Measurements from ENCODE around the gene OXLD1.

DNA sequence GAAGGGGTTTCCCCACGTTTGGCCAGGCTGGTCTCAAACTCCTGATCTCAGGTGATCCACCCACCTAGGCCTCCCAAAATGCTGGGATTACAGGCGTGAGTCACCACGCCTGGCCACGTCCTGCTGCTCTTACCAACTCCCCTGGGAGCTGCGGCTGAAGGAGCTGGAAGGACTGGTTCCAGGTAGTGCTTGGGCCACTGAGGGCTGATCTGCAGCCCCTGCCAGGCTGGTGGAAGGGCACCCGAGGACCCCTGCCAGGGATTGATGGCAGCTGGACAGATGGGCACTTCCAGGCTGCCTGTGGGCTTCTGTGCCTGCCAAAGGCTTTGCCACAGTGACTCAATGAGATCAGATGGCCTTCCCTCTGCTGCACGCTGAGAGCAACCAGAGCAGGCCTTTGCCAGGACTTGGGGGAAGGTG is 2.3 kb downstream of the OXLD1 start:
- TF ChIP-seq POLR2A (IDR thresholded peaks at IDR 0.05; ENCODE audit: low read length) = no peak
- TF ChIP-seq GATA1 (IDR thresholded peaks at IDR 0.05; ENCODE audit: low read depth, low read length) = no peak
